ENCODE measurements around the gene FOSL1.

The FOSL1 gene

GRCh38 chr11:65918211-65919140 lies 18.3 kb upstream of the FOSL1 start, which contains the start of gene C11orf68:
C11orf68 (minus strand) TSS chr11:65919062; CDS start chr11:65919031, 31 bp downstream.
- ChIA-PET POLR2A (interaction anchor here (0.7 to 7.1 kb wide), 5 partner anchors 15 to 34 kb away, joined by 3 to 127 read pairs (median 4); partner anchors contain the start of genes CCDC85B and FIBP), CTCF (interaction anchor here (0.9 to 2.1 kb wide), 5 partner anchors 17 to 104 kb away, joined by 3 to 20 read pairs (median 7); partner anchors contain the start of genes CCDC85B, FIBP and MUS81)
- DNase-seq (ENCODE audit: low read depth, low spot score): no peak

GRCh38 chr11:65917434-65918210 lies 17.4 kb upstream of the FOSL1 start:
- TF ChIP-seq CTCF (IDR thresholded peaks at IDR 0.05; ENCODE audit: insufficient read depth, low read length, missing control alignments): no peak
- peak overlapping the region; percentile 92 for H3K4me3 ChIP-seq (ENCODE audit: low read depth, low read length)
- no peak for DNase-seq (ENCODE audit: low read depth, low spot score)
- CTCF ChIA-PET: interaction anchor here (0.8 to 2.1 kb wide), 7 partner anchors 16 to 105 kb away, joined by 3 to 20 read pairs (median 6); partner anchors contain the start of genes CCDC85B, FIBP and MUS81
- POLR2A ChIA-PET: interaction anchor here (0.6 to 7.1 kb wide), 6 partner anchors 14 to 33 kb away, joined by 3 to 127 read pairs (median 4); partner anchors contain the start of genes CCDC85B and FIBP

More at GRCh38 chr11:65918211-65919140, 18.3 kb upstream of the FOSL1 start, which contains the start of gene C11orf68:
- peak within 1 kb of the TSS; percentile 92 for H3K4me3 ChIP-seq (ENCODE audit: low read depth, low read length)
- TF ChIP-seq CTCF (IDR thresholded peaks at IDR 0.05; ENCODE audit: insufficient read depth, low read length, missing control alignments): no peak

- peak overlapping the region; percentile 92 for H3K4me3 ChIP-seq (ENCODE audit: low read depth, low read length)
- CTCF ChIA-PET: interaction anchor here (0.8 to 2.1 kb wide), 5 partner anchors 16 to 58 kb away, joined by 3 to 20 read pairs (median 7); partner anchors contain the start of genes CCDC85B, FIBP and MUS81
- POLR2A ChIA-PET: interaction anchor here (0.6 to 7.1 kb wide), 4 partner anchors 13 to 26 kb away, joined by 3 to 127 read pairs (median 5); partner anchors contain the start of genes CCDC85B and FIBP
- TF ChIP-seq CTCF (IDR thresholded peaks at IDR 0.05; ENCODE audit: insufficient read depth, low read length, missing control alignments): no peak
- DNase-seq (ENCODE audit: low read depth, low spot score): no peak
Measured at GRCh38 chr11:65917077-65917433, 16.9 kb upstream of the FOSL1 start.

GRCh38 chr11:65916391-65916790 lies 16.2 kb upstream of the FOSL1 start:
- ChIA-PET POLR2A (interaction anchor here (1.0 to 7.1 kb wide), 10 partner anchors 9 to 129 kb away, joined by 3 to 127 read pairs (median 10); partner anchors contain the start of genes CCDC85B, CFL1, FIBP and FOSL1), CTCF (interaction anchor here (1.1 to 2.8 kb wide), 5 partner anchors 15 to 56 kb away, joined by 3 to 40 read pairs (median 6); partner anchors contain the start of genes CCDC85B, FIBP and MUS81)
- peak overlapping the region; percentile 38 for H3K4me3 ChIP-seq (ENCODE audit: low read depth, low read length)
- DNase-seq (ENCODE audit: low read depth, low spot score): no peak
- no peak for TF ChIP-seq CTCF (IDR thresholded peaks at IDR 0.05; ENCODE audit: insufficient read depth, low read length, missing control alignments)

- DNase-seq (ENCODE audit: low read depth, low spot score): peak; percentile 89
- POLR2A ChIA-PET: interaction anchor here (0.6 to 7.1 kb wide), 12 partner anchors 10 to 129 kb away, joined by 3 to 127 read pairs (median 8); partner anchors contain the start of genes CCDC85B, CFL1, FIBP and FOSL1
- CTCF ChIA-PET: interaction anchor here (1.1 to 2.8 kb wide), 5 partner anchors 14 to 56 kb away, joined by 3 to 40 read pairs (median 6); partner anchors contain the start of genes CCDC85B, FIBP and MUS81
- peak overlapping the region; percentile 38 for H3K4me3 ChIP-seq (ENCODE audit: low read depth, low read length)
- no peak for TF ChIP-seq CTCF (IDR thresholded peaks at IDR 0.05; ENCODE audit: insufficient read depth, low read length, missing control alignments)
Measured at GRCh38 chr11:65915821-65916251, 15.6 kb upstream of the FOSL1 start.
